ENCODE measurements around the gene RNF6. TPM values are rescaled to one million over a fixed set of nuclear protein-coding genes. Genes with fewer than 3 reads are reported as not detected.

The RNF6 gene
- total and polyA plus RNA-seq, 2 donors (not counting 1 experiment from before 2014, with no cell fraction given): 20.1 to 52.4 TPM

GRCh38 chr13:26213345-26213744, 8.8 kb downstream of the RNF6 start:
- DNase-seq: no peak
- no peaks in the 10 kb centered on the region for H3K27me3 Mint-ChIP-seq
- no peak overlapping the region for H3K4me3 Mint-ChIP-seq
- Histone ChIP-seq H3K9ac (ENCODE audit: low read length) (no peak overlapping the region), H4K20me1 (ENCODE audit: control insufficient read depth, insufficient read depth, low read length, poor library complexity, severe bottlenecking) (peaks cover 11% of the 10 kb centered on the region), H3K27me3 (replicated peaks in 1 of 4; ENCODE audit: control extremely low read depth in 1 of 4, control insufficient read depth in 3 of 4, insufficient read depth in 4 of 4, low read length in 3 of 4) (no peaks in the 10 kb centered on the region), H3K9me3 (ENCODE audit: control extremely low read depth in 1 of 3, control insufficient read depth in 2 of 3, insufficient read depth in 1 of 3, low read length in 2 of 3) (no peaks in the 10 kb centered on the region), H3K4me3 (ENCODE audit: control extremely low read depth in 1 of 5, extremely low read depth in 1 of 5, insufficient read depth in 1 of 5, low read depth in 2 of 5, low read length in 4 of 5) (no peak overlapping the region), H3K4me2 (replicated peaks; ENCODE audit: low read depth, low read length, poor library complexity, severe bottlenecking) (no peak overlapping the region), H3K79me2 (ENCODE audit: control insufficient read depth, insufficient read depth, low read length) (no peaks in the 10 kb centered on the region), H3K4me1 (ENCODE audit: control insufficient read depth in 2 of 2, insufficient read depth in 2 of 2, low read length in 2 of 2) (no peaks in the 10 kb centered on the region), H2AFZ (ENCODE audit: insufficient read depth, low read depth, low read length, poor library complexity, severe bottlenecking) (no peak overlapping the region), H3K36me3 (replicated peaks in 1 of 2; ENCODE audit: control extremely low read depth in 1 of 2, control insufficient read depth in 1 of 2, extremely low read depth in 1 of 2, insufficient read depth in 2 of 2, low read length in 1 of 2) (peaks cover 8 to 79% of the 10 kb centered on the region in 2 experiments), H3K27ac (ENCODE audit: low read length in 2 of 2) (no peak overlapping the region)
- no peaks in the 10 kb centered on the region for H3K4me1 Mint-ChIP-seq
- TF ChIP-seq CTCF (IDR thresholded peaks at IDR 0.05) (no peak), EZH2 (IDR thresholded peaks at IDR 0.05; ENCODE audit: borderline replicate concordance, insufficient read depth, low read depth, low read length, poor library complexity, severe bottlenecking) (no peak)
- ATAC-seq (ENCODE audit: low read depth): no peak
- POLR2A ChIA-PET: no interaction called here
- WGBS (ENCODE audit: insufficient coverage): no CpG with 5 or more reads among the region's 1 CpG
- intact Hi-C loops (cut with micrococcal nuclease): no loop called here
- no peak overlapping the region for H3K27ac Mint-ChIP-seq
- H3K9me3 Mint-ChIP-seq (ENCODE audit: insufficient read depth): no peaks in the 10 kb centered on the region
- CTCF ChIA-PET: interaction anchor here (0.7 to 1.2 kb wide), 2 partner anchors 27 to 29 kb away, joined by 3 to 6 read pairs; no protein-coding TSS in a partner anchor

GRCh38 chr13:26208287-26208686, 13.8 kb downstream of the RNF6 start:
- POLR2A ChIA-PET: no interaction called here
- H2AFZ ChIP-seq (ENCODE audit: insufficient read depth, low read depth, low read length, poor library complexity, severe bottlenecking): no peak overlapping the region
- no peak for DNase-seq
- Mint-ChIP-seq H3K4me1 (no peaks in the 10 kb centered on the region), H3K9me3 (ENCODE audit: insufficient read depth) (no peaks in the 10 kb centered on the region), H3K4me3 (no peak overlapping the region), H3K27ac (no peak overlapping the region), H3K27me3 (no peaks in the 10 kb centered on the region)
- WGBS (ENCODE audit: insufficient coverage): no CpG with 5 or more reads among the region's 1 CpG
- H3K4me2 ChIP-seq (replicated peaks; ENCODE audit: low read depth, low read length, poor library complexity, severe bottlenecking): no peak overlapping the region
- no peak overlapping the region for H3K4me3 ChIP-seq (ENCODE audit: control extremely low read depth in 1 of 5, extremely low read depth in 1 of 5, insufficient read depth in 1 of 5, low read depth in 2 of 5, low read length in 4 of 5)
- H3K27ac ChIP-seq (ENCODE audit: low read length in 2 of 2): no peak overlapping the region
- no peak overlapping the region for H3K9ac ChIP-seq (ENCODE audit: low read length)
- no peaks in the 10 kb centered on the region for H3K9me3 ChIP-seq (ENCODE audit: control extremely low read depth in 1 of 3, control insufficient read depth in 2 of 3, insufficient read depth in 1 of 3, low read length in 2 of 3)
- no peak for ATAC-seq (ENCODE audit: low read depth)
- no peaks in the 10 kb centered on the region for H3K79me2 ChIP-seq (ENCODE audit: control insufficient read depth, insufficient read depth, low read length)
- TF ChIP-seq EZH2 (IDR thresholded peaks at IDR 0.05; ENCODE audit: borderline replicate concordance, insufficient read depth, low read depth, low read length, poor library complexity, severe bottlenecking) (no peak), CTCF (IDR thresholded peaks at IDR 0.05) (no peak)
- CTCF ChIA-PET: interaction anchor here (1.1 kb wide), 1 partner anchor 24 kb away, joined by 4 read pairs; no protein-coding TSS in a partner anchor
- H4K20me1 ChIP-seq (ENCODE audit: control insufficient read depth, insufficient read depth, low read length, poor library complexity, severe bottlenecking): peaks cover 4% of the 10 kb centered on the region
- no peaks in the 10 kb centered on the region for H3K27me3 ChIP-seq (replicated peaks in 1 of 4; ENCODE audit: control extremely low read depth in 1 of 4, control insufficient read depth in 3 of 4, insufficient read depth in 4 of 4, low read length in 3 of 4)
- H3K4me1 ChIP-seq (ENCODE audit: control insufficient read depth in 2 of 2, insufficient read depth in 2 of 2, low read length in 2 of 2): no peaks in the 10 kb centered on the region
- H3K36me3 ChIP-seq (replicated peaks in 1 of 2; ENCODE audit: control extremely low read depth in 1 of 2, control insufficient read depth in 1 of 2, extremely low read depth in 1 of 2, insufficient read depth in 2 of 2, low read length in 1 of 2): peaks cover 0 to 43% of the 10 kb centered on the region in 2 experiments
- intact Hi-C loops (cut with micrococcal nuclease): no loop called here

Measured in B cell (primary cell).